Sigmoid colon (tissue), 4 donors: Measurements from ENCODE around the gene CLDN14.

Experiments used
- CTCF ChIP-seq, 4 experiments: fragments of 450-650 bp in 3 of 4; fragments of 200-600 bp in 1 of 4; IDR thresholded peaks; one replicate each; pipeline ENCODE4 v1.5.1; 2016 to 2019; ENCODE audit warnings: antibody characterized with exemption in 4 of 4, mild to moderate bottlenecking in 3 of 4, moderate library complexity in 2 of 4
- EP300 ChIP-seq, 4 donors: sonication (generic); formaldehyde crosslinking; IDR thresholded peaks; one replicate each; pipeline ENCODE4 v1.6.1; 2017; ENCODE audit warnings: antibody characterized with exemption in 4 of 4
- POLR2A ChIP-seq, 2 donors: fragments of 450-650 bp; IDR thresholded peaks; one replicate each; pipeline ENCODE4 v1.6.1; 2016; ENCODE audit warnings: antibody characterized with exemption in 2 of 2, mild to moderate bottlenecking in 2 of 2, moderate library complexity in 2 of 2
- POLR2AphosphoS5 ChIP-seq, 4 donors: sonication (generic); formaldehyde crosslinking; IDR thresholded peaks; one replicate each; pipeline ENCODE4 v1.6.1; 2017; ENCODE audit warnings: antibody characterized with exemption in 4 of 4

- TF ChIP-seq POLR2AphosphoS5 (IDR thresholded peaks at IDR 0.05) = no peak
- TF ChIP-seq CTCF (IDR thresholded peaks at IDR 0.05) = no peak
- no peak for TF ChIP-seq EP300 (IDR thresholded peaks at IDR 0.05)
- no peak for TF ChIP-seq POLR2A (IDR thresholded peaks at IDR 0.05)
Measured at GRCh38 chr21:36454706-36455105, 25.2 kb downstream of the CLDN14 start.
